ENCODE data around the gene DGKG. TPM values are rescaled to one million over a fixed set of nuclear protein-coding genes. Genes with fewer than 3 reads are reported as not detected.
A peak's percentile ranks its signal among the peaks of the same experiment; 100 is the strongest.

Gene DGKG
- total RNA-seq, 4 donors from 2014 or later = 14.5 to 35.1 (median 20.3) TPM

DNA sequence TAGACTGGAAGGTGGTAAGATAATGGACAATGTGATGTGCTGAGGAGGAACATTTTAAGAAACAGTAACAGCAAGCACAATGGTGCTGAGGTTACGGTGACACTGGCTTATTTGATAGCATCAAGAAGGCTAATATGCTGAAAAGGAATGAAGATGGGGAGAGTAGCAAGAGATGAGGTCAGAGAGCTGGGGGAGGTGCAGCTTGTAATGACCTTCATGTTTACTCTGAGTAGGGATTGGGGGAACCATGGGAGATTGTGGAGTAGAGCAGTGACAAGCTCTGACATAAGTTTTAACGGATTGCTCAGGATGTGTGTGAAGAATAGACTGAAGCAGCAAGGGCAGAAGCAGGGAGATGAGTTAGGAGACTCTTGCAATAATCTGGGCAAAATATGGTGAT lies 56.7 kb downstream of the DGKG start:
- 79 to 80% methylated on average over 2 of the region's 2 CpGs for WGBS, 2 donors
- Histone ChIP-seq H3K27me3 (no peaks in the 10 kb centered on the region), H3K4me1 (peaks cover 5 to 15% of the 10 kb centered on the region in 2 donors), H3K4me3 (replicated peaks in 1 of 3) (no peak overlapping the region), H3K27ac (no peak overlapping the region), H3K36me3 (no peaks in the 10 kb centered on the region), H3K9me3 (no peaks in the 10 kb centered on the region)
- TF ChIP-seq, protein P1, sequence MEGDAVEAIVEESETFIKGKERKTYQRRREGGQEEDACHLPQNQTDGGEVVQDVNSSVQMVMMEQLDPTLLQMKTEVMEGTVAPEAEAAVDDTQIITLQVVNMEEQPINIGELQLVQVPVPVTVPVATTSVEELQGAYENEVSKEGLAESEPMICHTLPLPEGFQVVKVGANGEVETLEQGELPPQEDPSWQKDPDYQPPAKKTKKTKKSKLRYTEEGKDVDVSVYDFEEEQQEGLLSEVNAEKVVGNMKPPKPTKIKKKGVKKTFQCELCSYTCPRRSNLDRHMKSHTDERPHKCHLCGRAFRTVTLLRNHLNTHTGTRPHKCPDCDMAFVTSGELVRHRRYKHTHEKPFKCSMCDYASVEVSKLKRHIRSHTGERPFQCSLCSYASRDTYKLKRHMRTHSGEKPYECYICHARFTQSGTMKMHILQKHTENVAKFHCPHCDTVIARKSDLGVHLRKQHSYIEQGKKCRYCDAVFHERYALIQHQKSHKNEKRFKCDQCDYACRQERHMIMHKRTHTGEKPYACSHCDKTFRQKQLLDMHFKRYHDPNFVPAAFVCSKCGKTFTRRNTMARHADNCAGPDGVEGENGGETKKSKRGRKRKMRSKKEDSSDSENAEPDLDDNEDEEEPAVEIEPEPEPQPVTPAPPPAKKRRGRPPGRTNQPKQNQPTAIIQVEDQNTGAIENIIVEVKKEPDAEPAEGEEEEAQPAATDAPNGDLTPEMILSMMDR (IDR thresholded peaks at IDR 0.05) = no peak
- no peak for TF ChIP-seq POLR2A (IDR thresholded peaks at IDR 0.05)
- intact Hi-C loops (cut with DNase I) = no loop called here
- DNase-seq = no peak

GRCh38 chr3:186303965-186304364 lies 58.1 kb downstream of the DGKG start:
- no peak for TF ChIP-seq POLR2A (IDR thresholded peaks at IDR 0.05)
- TF ChIP-seq, protein P1 (IDR thresholded peaks at IDR 0.05) = no peak
- WGBS, 2 donors = 20 to 25% methylated on average over 10 of the region's 11 CpGs

GRCh38 chr3:186299327-186299726 lies 62.7 kb downstream of the DGKG start:
- WGBS, 2 donors = 69 to 74% methylated on average over 4 of the region's 4 CpGs
- Histone ChIP-seq H3K27me3 (no peaks in the 10 kb centered on the region), H3K27ac (no peak overlapping the region), H3K4me3 (replicated peaks in 1 of 3) (no peak overlapping the region), H3K9me3 (no peaks in the 10 kb centered on the region), H3K36me3 (no peaks in the 10 kb centered on the region), H3K4me1 (peaks cover 5 to 11% of the 10 kb centered on the region in 2 donors)
- intact Hi-C loops (cut with DNase I) = no loop called here
- TF ChIP-seq, protein P1 (IDR thresholded peaks at IDR 0.05) = no peak
- TF ChIP-seq POLR2A (IDR thresholded peaks at IDR 0.05) = no peak
- no peak for DNase-seq

More at GRCh38 chr3:186303965-186304364, 58.1 kb downstream of the DGKG start:
- peak; percentile 49 to 60 for DNase-seq
- Histone ChIP-seq H3K9me3 (no peaks in the 10 kb centered on the region), H3K27ac (no peak overlapping the region), H3K36me3 (no peaks in the 10 kb centered on the region), H3K4me3 (replicated peaks in 1 of 3) (no peak overlapping the region), H3K4me1 (peaks cover 5 to 15% of the 10 kb centered on the region in 2 donors), H3K27me3 (no peaks in the 10 kb centered on the region)
- intact Hi-C loops (cut with DNase I) = no loop called here

DNA sequence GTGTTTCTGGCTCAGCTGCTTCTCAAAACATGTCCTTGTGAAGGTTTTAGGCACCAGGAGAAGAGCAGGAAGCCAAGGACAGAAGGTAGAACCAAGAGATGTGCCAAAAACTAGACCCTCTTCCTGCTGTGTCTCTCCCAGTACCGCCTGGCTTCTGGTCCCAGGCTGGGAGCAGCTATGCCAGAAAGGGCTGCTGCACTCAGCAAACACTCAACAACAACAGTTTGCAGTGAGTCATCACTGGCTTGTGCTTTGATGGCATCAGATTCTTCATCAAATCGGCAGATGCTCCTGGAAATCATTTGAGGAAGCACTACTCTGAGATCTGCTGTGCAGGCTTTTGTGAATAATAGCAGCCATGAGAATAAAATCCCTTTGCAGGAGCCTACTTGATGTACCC lies 63.2 kb downstream of the DGKG start:
- no peak overlapping the region for H3K27ac ChIP-seq
- TF ChIP-seq, protein P1 (IDR thresholded peaks at IDR 0.05) = no peak
- TF ChIP-seq POLR2A (IDR thresholded peaks at IDR 0.05) = no peak
- no peaks in the 10 kb centered on the region for H3K36me3 ChIP-seq
- WGBS, 2 donors = 57 to 72% methylated on average over 2 of the region's 2 CpGs
- H3K9me3 ChIP-seq = no peaks in the 10 kb centered on the region
- no peak for DNase-seq
- H3K4me3 ChIP-seq (replicated peaks in 1 of 3) = no peak overlapping the region
- peaks cover 2 to 6% of the 10 kb centered on the region in 2 donors for H3K4me1 ChIP-seq
- intact Hi-C loops (cut with DNase I) = no loop called here
- no peaks in the 10 kb centered on the region for H3K27me3 ChIP-seq

- intact Hi-C loops (cut with DNase I) = no loop called here
- H3K4me1 ChIP-seq = no peaks in the 10 kb centered on the region
- WGBS, 2 donors = 82 to 89% methylated on average over 2 of the region's 2 CpGs
- H3K9me3 ChIP-seq = no peaks in the 10 kb centered on the region
- H3K27ac ChIP-seq = no peak overlapping the region
- H3K4me3 ChIP-seq (replicated peaks in 1 of 3) = no peak overlapping the region
- TF ChIP-seq, protein P1 (IDR thresholded peaks at IDR 0.05) = no peak
- TF ChIP-seq POLR2A (IDR thresholded peaks at IDR 0.05) = no peak
- H3K27me3 ChIP-seq = no peaks in the 10 kb centered on the region
- DNase-seq = no peak
- no peaks in the 10 kb centered on the region for H3K36me3 ChIP-seq
Measured at GRCh38 chr3:186290796-186291195, 71.2 kb downstream of the DGKG start.
